GM11168 (cell line): ENCODE data around the gene RDX.
"Not testable (repeated sequence)": the region's sequence is repeated elsewhere in the genome, so short reads cannot be mapped to it uniquely, and the experiment has no call there.

Experiments used
- in situ Hi-C: fragments of 300-500 bp; cut with MboI; formaldehyde crosslinking; loops from one replicate; pipeline ENCODE4 v1.12.0; 2022; ENCODE audit warnings: low sequenced_read_pairs; ENCODE audit not compliant: unreplicated experiment

Gene RDX

DNA sequence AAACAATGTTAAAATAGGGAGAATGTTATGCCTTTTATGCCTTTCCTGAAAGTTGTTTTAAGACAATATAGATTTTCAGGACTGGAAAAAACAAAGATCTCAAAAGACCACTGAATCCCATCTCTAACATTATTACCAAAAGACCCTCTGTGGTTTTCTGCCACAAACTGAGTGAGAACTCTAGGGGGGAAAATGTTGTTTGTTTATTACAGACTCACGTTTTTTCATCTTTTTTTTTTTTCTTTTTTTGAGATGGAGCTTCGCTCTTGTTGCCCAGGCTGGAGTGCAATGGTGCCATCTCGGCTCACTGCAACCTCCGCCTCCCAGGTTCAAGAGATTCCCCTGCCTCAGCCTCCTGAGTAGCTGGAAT, 9.6 kb upstream of the RDX start:
- in situ Hi-C loops = not testable (repeated sequence)

DNA sequence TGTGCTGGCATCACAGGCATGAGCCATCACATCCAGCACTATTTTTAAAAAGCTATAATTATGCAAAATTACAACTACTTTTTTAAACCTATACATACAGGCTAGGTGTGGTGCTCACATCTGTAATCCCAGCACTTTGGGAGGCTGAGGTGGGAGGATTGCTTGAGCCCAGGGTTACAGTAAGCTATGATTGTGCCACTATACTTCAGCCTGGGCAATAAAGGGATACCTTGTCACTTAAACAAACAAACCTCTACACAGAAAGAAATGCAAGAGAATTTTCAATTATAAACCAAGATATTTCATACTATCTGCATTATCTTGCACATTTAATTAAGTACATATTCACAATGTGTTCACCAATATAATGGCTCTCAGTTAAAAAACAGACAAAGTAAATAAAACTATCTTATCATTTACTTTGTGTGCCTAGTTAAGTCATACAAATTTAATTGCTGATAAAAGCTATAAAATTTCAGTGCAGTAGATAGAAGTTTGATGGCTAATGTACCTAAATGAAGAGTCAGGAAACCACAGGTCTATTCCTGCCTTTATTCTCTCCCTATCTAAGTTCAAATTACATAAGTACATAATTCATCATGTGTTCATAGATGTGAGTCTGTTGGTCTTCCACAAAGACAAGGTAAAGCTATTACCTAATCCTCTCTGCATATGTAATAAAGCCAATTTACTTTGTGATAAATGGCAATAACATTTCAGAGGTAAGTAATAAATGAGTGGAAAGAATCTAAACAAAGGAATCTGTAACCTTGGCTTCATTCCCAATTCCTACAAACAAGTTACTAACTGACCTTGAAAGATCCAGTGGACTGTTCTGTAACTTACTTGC, 9.0 kb upstream of the RDX start:
- in situ Hi-C loops = no loop called here

DNA sequence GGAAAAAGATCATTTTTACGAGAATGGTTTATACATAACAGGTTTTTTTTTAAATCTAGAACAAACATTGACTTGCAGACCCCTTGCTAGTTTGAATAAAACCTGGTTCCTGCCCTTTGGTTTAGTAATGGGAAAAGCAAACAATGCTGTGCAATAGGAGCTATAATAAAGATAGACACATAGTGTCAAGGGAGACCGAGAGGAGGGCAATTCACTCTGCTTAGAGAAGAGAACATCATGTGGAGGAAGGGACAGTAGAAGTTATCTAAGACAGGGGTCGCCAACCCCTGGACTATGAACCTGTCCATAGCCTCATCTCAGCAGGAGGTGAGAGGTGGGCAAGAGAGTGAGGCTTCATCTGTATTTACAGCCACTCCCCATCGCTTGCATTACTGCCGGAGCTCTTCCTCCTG, 7.0 kb upstream of the RDX start:
- in situ Hi-C loops = no loop called here

GRCh38 chr11:110301577-110301976, 5.2 kb upstream of the RDX start:
- in situ Hi-C loops = no loop called here

GRCh38 chr11:110301032-110301431, 4.6 kb upstream of the RDX start:
- in situ Hi-C loops = no loop called here

GRCh38 chr11:110299006-110299785, 2.8 kb upstream of the RDX start:
- in situ Hi-C loops = no loop called here

DNA sequence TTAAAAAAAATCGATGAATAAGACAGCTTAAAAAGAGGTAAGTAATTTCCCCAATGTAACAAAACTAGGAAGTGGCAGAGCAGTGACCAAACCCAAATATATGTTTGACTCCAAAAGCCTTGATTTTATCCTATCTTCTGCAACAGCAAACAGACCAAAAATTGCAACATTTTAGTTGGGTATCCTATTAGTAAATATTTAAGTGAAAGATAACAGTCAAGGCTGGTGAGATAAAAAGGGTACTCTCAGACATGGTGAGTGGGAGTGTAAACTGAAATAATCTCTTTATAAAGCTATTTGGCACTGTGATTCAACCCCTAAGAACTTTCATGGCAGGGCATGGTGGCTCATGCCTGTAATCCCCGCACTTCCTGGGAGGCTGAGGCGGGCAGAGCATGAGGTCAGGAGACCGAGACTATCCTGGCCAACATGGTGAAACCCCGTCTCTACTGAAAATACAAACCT, 1.9 kb upstream of the RDX start:
- in situ Hi-C loops = no loop called here

DNA sequence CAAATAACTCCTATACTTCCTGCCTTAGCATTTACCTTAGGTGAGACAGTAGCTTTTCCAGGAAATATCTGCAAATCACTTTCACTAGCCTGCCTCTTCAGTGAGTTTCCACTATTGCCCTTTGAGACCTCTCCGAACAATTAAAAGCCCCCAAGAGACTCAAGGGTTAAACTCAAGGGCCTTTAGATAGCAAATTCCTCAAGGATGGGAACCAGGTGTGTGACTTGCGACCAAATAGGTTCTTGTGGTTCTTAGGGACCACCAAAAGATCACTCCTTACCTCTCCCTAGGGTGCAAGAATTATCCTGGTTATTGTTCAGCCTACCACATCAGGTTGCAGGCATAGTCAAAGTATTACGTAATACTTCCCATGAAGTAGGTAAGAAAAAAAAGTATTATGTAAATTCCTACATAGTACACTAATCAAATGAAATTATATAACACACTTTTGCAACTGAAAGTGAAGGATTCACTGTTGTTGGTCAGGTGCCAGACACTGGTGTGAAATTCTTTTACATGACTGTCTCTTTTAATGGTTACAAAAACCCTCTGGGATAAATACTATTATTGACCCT, 1.4 kb upstream of the RDX start:
- in situ Hi-C loops = no loop called here

- in situ Hi-C loops = no loop called here
Observed at GRCh38 chr11:110297076-110297725, 787 bp upstream of the RDX start.

DNA sequence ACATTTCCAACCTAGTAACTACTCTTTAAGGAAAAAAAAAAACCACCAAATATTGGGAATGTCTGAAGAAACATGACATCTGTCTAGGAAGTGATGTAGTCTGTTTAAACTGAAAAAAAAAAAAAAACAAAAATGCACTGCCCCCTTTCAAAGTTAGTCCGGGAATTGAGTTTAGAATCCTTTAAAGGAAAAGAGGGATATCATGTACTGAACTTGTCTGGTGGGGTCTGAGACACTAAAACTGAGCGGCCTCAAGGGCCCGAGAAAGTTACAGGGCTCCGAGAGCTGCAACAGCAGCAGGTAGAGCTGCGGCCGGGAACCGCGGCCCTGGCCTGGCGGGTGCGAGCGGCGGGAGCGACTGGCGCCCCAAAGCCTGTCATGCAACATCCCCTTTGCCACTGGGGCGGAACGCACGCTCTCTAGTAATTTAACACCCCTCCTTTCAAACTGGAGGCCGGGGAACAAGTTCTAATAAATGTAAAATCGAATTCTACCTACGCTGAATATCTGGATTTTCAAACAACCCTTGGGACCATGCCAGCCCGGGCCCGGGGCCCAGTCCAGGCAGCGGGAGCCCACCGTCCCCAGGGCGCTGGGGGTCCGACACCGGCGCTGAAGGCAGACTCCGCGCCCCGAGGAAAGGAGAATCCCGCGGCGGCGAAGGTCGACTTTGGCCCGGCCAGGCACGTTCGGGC, 736 bp downstream of the RDX start:
- in situ Hi-C loops = no loop called here

- in situ Hi-C loops = no loop called here
Observed at GRCh38 chr11:110295086-110295485, 1.3 kb downstream of the RDX start.

DNA sequence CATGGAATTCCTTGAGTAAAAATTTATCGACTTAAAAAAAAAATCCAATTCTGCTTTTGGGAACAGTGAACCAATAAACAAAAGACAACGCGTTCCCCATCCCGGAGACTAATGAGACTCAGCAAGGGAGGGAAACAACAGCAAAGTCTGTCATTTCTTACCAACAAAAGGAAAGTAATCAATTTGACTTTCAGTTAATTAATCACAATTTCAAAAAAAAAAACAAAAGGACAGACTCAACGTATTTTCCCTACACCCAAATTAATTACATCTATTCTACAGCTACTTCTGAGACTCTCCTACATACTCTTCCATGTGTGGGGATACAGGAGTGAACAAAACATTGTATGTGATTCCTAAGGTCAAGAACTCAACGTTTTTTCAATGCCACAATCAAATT, 1.9 kb downstream of the RDX start:
- in situ Hi-C loops = no loop called here

DNA sequence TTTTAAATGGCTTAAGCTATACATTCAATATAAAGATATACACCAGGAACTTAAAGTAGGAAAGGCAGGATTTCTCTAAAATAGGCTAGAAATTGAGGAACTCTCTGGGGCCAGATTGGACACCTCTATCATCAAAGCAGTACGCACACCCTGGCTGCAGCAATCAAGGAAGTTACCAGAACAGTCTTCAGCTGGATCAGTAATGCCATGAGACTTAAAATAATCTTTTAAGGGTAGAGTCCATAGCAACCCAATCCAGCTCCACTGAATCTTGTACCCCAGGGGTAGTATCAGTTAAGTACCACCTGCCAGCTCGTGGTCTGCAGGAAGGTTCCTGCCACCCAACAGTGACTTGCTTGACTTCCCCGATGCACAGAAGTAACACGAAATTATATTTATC, 3.0 kb downstream of the RDX start:
- in situ Hi-C loops = no loop called here

DNA sequence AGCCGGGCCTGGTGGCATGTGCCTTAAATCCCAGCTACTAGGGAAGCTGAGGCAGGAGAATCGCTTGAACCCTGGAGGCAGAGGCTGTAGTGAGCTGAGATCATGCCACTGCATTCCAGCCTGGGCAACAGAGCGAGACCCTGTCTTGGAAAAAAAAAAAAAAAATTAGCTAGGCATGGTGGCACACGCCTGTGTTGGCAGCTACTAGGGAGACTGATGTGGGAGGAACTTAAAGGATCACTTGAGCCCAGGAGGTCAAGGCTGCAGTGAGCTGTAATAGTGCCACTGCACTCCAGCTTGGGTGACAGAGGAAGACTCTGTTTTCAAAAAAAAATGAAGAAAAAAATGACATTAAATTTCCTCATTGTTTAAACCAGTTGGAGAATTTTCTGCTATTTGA, 4.3 kb downstream of the RDX start:
- in situ Hi-C loops = not testable (repeated sequence)

- in situ Hi-C loops = no loop called here
Observed at GRCh38 chr11:110290591-110291334, 5.7 kb downstream of the RDX start.

DNA sequence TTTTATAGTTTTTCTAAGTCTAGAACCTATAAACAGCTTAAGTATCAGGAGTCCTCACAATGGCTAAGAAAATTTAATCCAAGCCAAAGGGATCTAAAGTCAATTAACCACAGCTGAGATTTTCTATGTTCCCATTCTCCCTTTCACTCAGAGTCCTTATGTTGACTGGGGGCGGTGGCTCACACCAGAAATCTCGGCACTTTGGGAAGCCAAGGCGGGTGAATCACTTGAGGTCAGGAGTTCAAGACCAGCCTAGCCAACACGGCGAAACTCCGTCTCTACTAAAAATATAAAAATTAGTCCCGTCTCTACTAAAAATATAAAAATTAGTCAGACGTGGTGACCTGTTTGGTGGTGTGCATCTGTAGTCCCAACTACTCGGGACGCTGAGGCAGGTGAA, 6.9 kb downstream of the RDX start:
- in situ Hi-C loops = no loop called here

DNA sequence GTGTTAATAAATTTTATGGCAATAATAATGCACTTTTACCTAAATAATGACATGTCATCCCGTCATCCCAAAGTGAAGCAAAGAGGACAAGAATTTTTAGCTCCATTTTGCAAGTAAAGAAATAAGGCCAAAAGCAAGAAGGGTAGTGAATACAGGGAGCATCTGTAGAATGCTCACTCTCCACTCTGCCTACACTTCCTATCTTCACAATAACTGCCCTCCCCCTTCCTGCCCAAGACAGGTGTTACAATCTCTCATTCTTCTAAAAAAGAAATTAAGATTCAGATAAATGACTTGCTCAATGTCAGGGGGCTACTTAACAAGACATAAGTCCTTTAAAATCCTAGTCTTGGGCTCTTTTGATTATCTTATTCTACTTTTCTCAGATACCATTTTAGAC, 8.9 kb downstream of the RDX start:
- in situ Hi-C loops = no loop called here

- in situ Hi-C loops = no loop called here
Observed at GRCh38 chr11:110286298-110287040, 9.9 kb downstream of the RDX start.

DNA sequence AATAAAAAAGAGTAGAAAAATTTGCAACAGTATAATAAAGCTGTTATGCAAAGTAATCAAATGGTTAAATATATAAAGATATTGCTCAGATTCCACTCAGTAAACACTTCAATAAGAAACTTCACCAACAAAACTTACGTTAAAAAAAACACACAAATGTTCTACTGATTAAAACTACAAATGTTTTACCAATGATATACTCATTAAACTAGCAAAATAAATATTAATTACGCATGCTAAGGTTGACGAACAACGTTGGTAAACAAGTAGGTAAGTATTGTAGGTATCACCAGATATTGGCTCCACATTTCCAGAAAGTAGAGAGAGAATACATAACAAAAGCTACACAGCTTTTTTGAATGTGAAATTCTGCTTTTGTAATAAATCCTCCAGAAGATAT, 12.6 kb downstream of the RDX start:
- in situ Hi-C loops = no loop called here
